HUES48 (cell line): ENCODE data around the gene PPP3R2.
"Not testable (repeated sequence)": the region's sequence is repeated elsewhere in the genome, so short reads cannot be mapped to it uniquely, and the experiment has no call there.

Source experiments
- H3K27ac ChIP-seq: one replicate; pipeline ENCODE4 v1.7.0; 2013; ENCODE audit warnings: low read depth, low read length, inconsistent platforms
- H3K27me3 ChIP-seq: 2 replicates; pipeline ENCODE4 v1.6.1; 2013; ENCODE audit warnings: mild to moderate bottlenecking, low read length; ENCODE audit not compliant: control insufficient read depth, insufficient read depth
- H3K36me3 ChIP-seq: 2 replicates; pipeline ENCODE4 v1.6.1; 2013; ENCODE audit warnings: low read length; ENCODE audit not compliant: control insufficient read depth, insufficient read depth
- H3K4me1 ChIP-seq: 2 replicates; pipeline ENCODE4 v1.6.1; 2013; ENCODE audit warnings: mild to moderate bottlenecking, low read length; ENCODE audit not compliant: control insufficient read depth, insufficient read depth
- H3K4me3 ChIP-seq: 2 replicates; pipeline ENCODE4 v1.5.1; 2013; ENCODE audit warnings: mild to moderate bottlenecking, low read depth, low read length
- H3K9ac ChIP-seq: 2 replicates; pipeline ENCODE4 v1.6.1; 2013; ENCODE audit warnings: mild to moderate bottlenecking, low read depth, low read length, moderate library complexity
- H3K9me3 ChIP-seq: 2 replicates; pipeline ENCODE4 v1.6.1; 2013; ENCODE audit warnings: low read length; ENCODE audit not compliant: control insufficient read depth, insufficient read depth

Gene PPP3R2

DNA sequence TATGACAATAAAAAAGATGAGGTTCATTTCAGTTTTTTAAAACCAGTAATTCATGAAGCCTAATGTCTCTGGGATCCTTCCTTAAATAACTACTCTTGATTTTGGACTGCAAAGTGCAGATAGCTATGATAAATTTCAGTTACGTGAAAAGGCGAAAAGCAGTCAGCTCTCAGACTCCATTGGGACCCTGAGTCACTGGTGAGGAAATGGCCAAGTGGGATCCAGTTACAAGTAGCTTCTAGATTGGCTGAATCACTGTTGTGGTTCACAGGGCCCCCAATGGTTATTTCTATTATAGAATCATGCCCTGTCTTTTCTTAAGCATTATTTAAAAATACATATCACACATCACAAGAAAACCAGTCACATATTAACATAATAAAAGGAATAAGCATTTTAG, 31.1 kb upstream of the PPP3R2 start:
- Histone ChIP-seq H3K9me3 (no peaks in the 10 kb centered on the region), H3K27me3 (no peaks in the 10 kb centered on the region), H3K9ac (no peak overlapping the region), H3K36me3 (no peaks in the 10 kb centered on the region), H3K27ac (no peak overlapping the region), H3K4me1 (no peaks in the 10 kb centered on the region), H3K4me3 (no peak overlapping the region)

DNA sequence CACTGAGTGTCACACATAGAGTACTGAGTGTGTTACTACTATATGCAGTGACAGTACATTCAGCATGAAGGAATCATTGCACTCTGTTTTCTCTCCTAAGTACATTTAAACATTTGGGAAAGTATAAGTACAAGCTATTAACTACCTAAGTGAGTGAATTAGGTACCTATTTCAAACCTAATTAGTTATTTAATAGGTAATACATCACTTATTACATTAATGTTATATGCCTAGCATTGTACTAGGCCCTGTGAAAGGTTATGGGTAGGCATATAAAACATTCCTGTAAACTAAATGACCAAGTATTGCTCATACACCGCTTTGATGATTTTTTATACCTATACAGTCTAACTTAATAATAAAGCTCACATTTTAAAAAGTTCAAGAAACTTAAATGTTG, 25.7 kb upstream of the PPP3R2 start:
- no peak overlapping the region for H3K27ac ChIP-seq
- no peaks in the 10 kb centered on the region for H3K27me3 ChIP-seq
- H3K9me3 ChIP-seq, result no peaks in the 10 kb centered on the region
- no peaks in the 10 kb centered on the region for H3K4me1 ChIP-seq
- H3K36me3 ChIP-seq, result no peaks in the 10 kb centered on the region
- H3K4me3 ChIP-seq, result no peak overlapping the region
- H3K9ac ChIP-seq, result no peak overlapping the region

DNA sequence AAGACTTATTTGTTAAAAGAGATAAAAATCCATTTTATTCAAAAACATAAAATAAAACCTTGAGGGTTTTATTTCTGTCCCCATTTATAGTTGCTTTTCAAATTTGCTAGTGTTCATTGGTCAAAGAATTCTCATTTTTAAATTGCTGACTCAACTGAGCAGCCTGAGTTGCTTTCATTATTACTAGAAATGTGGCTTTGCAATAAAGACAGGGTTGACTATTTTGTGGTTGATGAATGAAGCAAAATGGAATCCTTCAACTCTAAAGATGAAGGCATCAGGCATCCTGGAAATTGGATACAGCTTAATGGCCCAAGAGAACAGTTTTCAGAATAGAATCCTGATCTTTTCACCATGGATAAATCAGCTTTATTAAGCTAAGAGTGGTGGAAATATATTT, 23.9 kb upstream of the PPP3R2 start:
- Histone ChIP-seq H3K4me1 (no peaks in the 10 kb centered on the region), H3K36me3 (no peaks in the 10 kb centered on the region), H3K27ac (no peak overlapping the region), H3K9ac (no peak overlapping the region), H3K27me3 (no peaks in the 10 kb centered on the region), H3K4me3 (no peak overlapping the region), H3K9me3 (no peaks in the 10 kb centered on the region)

DNA sequence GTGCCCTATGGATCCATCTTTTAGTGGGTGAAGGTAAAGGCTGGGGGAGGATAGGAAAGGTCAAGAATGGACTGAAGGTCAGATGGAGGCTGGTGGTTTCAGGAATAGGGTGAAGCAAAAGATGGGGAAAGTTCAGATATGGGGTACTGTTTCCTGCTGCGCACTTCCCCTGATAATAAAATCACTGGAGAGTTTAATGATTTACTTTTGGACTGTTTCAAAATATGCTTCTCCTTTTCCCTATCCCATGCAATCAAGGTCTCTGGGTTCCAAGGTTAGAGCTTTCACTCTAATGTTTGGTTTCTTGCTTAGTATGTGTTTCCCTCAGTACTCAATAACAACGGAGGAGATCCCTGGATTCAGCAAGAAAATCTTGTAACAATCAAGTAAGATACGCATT, 10.8 kb upstream of the PPP3R2 start:
- H3K9me3 ChIP-seq, result no peaks in the 10 kb centered on the region
- H3K36me3 ChIP-seq, result no peaks in the 10 kb centered on the region
- H3K4me1 ChIP-seq, result no peaks in the 10 kb centered on the region
- H3K4me3 ChIP-seq, result no peak overlapping the region
- no peak overlapping the region for H3K27ac ChIP-seq
- H3K9ac ChIP-seq, result no peak overlapping the region
- H3K27me3 ChIP-seq, result no peaks in the 10 kb centered on the region

DNA sequence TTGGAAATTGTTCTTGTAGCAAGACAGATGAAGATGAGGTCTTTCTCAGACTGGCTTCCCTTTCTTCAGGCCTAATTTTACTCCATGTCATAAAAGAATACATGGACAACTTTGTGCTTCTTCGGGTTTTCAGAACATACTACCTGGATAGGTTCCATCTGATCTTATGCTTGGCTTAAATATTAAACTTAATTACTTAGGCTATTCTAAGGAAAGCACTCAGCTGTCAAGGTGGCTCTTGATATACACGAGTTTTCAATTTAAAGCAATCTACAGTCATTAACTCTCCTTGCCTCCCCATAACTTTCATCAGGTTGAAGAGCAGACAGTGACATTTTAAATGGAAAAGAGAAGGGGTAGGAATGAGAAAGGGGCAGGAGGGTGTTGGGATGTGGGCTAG, 9.5 kb upstream of the PPP3R2 start:
- H3K36me3 ChIP-seq, result no peaks in the 10 kb centered on the region
- no peak overlapping the region for H3K27ac ChIP-seq
- no peaks in the 10 kb centered on the region for H3K4me1 ChIP-seq
- H3K27me3 ChIP-seq, result no peaks in the 10 kb centered on the region
- H3K4me3 ChIP-seq, result no peak overlapping the region
- no peaks in the 10 kb centered on the region for H3K9me3 ChIP-seq
- H3K9ac ChIP-seq, result no peak overlapping the region

DNA sequence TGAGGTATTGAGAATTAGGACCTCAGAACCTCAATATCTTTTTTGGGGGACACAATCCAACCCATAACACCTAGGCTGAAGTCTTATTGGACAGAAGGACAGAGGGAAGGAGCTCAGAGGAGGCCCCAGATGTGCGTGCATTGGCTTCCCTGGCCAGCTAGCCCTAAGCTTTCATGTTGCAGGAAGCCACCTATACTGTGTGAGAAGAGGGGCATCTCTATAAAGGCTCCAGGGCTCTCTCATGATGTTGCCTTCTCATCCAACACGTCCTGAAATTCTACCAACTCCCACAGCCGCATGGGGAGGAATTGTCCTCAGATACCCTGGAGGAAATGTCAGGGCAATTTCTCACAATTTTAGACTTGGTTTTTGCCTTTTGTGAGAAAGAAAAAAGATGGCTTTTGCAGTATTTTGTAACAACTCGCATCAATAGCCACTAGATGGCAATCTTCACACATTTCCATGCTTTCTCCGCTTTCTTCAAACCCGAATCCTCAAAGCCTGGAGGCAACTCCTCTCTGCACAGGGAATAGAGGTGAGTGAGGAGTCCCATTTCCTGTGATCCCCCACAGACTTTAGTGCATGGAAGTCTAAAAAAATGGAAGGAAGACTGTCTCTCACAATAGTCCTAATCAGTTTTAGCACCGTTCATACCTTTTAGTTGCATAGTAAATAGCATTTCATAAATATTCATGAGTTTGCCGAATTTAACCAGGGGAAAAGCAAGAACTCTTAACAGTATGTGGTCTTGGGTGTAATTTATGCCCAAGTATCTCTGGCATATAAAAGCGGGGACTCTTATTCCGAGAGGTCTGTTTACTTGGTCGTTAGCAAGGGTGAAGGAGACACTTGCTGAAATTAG, 7.4 kb upstream of the PPP3R2 start:
- H3K9me3 ChIP-seq, result no peaks in the 10 kb centered on the region
- H3K27ac ChIP-seq, result no peak overlapping the region
- H3K4me3 ChIP-seq, result no peak overlapping the region
- H3K36me3 ChIP-seq, result no peaks in the 10 kb centered on the region
- H3K9ac ChIP-seq, result no peak overlapping the region
- no peaks in the 10 kb centered on the region for H3K27me3 ChIP-seq
- no peaks in the 10 kb centered on the region for H3K4me1 ChIP-seq

DNA sequence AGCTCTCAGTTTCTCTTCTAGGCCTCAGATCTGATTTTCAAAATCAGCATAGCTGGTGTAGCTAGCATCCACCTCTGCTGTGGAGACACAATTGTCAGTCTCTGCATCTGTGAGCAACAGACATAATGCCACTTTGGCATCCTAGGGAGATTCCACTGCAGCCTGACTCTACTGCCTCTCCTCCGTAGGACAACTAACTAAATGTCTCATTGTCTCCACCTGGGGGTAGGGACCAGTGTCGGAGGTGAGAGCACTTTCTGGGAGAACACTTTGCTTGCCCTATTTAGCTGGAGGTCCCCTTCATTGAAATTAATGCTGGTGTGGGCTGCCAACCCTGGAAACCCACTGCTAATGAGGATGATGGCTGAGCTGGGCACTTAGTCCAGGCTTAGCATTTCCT, 1.4 kb downstream of the PPP3R2 start:
- no peak overlapping the region for H3K27ac ChIP-seq
- no peaks in the 10 kb centered on the region for H3K36me3 ChIP-seq
- no peaks in the 10 kb centered on the region for H3K9me3 ChIP-seq
- H3K4me1 ChIP-seq, result no peaks in the 10 kb centered on the region
- no peaks in the 10 kb centered on the region for H3K27me3 ChIP-seq
- no peak overlapping the region for H3K9ac ChIP-seq
- no peak overlapping the region for H3K4me3 ChIP-seq

DNA sequence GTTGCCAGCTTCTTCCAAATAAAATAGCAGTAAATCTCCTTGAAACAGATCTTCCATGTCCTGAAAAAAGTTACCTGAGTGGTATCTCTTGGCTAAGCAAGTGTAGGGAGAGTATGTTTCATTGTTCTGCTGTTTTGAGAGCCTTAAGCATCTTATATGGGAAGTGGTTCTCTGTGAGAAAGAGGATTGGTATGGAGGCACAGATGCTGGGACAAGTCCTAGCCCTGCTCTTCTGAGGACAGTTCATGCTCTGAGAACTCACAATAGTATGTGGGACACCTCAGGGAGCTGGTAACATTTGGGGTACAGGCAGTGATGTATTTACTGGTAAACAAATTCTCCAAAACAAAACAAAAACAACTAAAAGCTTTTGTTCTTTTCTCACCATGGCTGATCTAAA, 2.0 kb downstream of the PPP3R2 start:
- Histone ChIP-seq H3K9me3 (no peaks in the 10 kb centered on the region), H3K27ac (no peak overlapping the region), H3K4me1 (no peaks in the 10 kb centered on the region), H3K9ac (no peak overlapping the region), H3K27me3 (no peaks in the 10 kb centered on the region), H3K36me3 (no peaks in the 10 kb centered on the region), H3K4me3 (no peak overlapping the region)

DNA sequence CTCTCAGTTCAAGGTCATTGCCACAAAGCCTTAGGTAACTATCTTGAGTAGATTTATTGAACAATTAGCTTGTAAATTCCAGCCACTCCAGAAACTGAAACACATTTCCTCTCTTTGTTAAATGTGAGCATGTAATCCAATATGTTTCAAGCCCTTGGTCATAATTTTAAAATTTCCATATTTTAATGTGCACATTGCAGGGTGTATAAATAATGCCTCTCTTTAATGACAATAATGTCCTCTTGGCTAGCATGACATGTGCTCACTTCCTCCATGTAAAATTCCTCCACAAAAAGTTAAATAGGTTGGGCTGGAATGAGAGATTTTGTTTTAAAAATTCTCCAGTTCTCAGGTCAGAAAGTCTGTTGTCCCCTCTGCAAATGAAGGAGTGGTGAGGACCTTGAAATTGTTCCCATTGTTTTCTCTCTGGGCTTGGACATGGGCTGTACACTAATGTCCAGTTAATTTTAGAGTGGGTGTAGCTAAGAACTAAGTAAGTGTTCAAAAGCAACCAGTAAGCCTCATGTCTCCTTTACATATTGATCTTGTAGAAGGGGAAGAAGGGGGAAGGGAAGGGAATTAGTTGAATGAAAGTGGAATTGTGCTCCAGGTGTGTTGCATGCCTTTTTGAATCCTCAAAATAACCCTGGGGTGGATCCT, 2.9 kb downstream of the PPP3R2 start:
- no peaks in the 10 kb centered on the region for H3K36me3 ChIP-seq
- H3K9me3 ChIP-seq, result no peaks in the 10 kb centered on the region
- no peak overlapping the region for H3K27ac ChIP-seq
- no peak overlapping the region for H3K4me3 ChIP-seq
- H3K9ac ChIP-seq, result no peak overlapping the region
- no peaks in the 10 kb centered on the region for H3K4me1 ChIP-seq
- H3K27me3 ChIP-seq, result no peaks in the 10 kb centered on the region

DNA sequence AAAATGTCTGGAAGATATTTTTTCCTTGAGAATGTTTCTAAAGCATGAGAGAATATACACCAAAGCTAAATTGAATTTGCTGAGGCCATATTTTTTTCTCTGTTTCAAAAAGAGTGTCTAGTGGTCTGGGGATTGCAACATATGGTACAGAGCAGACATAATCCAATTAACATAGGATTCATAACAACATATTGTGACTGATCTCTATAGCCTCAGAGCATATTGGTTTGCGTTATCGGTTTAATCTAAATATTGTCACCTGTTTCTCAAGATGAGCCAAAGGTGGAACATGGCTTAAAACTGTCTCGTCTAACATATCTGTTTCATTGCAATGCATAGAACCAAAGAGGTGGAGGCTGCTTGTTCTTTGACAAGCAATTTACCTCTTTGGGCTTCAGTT, 3.9 kb downstream of the PPP3R2 start:
- Histone ChIP-seq H3K9ac (no peak overlapping the region), H3K27ac (no peak overlapping the region), H3K36me3 (no peaks in the 10 kb centered on the region), H3K27me3 (no peaks in the 10 kb centered on the region), H3K9me3 (no peaks in the 10 kb centered on the region), H3K4me1 (no peaks in the 10 kb centered on the region), H3K4me3 (no peak overlapping the region)

DNA sequence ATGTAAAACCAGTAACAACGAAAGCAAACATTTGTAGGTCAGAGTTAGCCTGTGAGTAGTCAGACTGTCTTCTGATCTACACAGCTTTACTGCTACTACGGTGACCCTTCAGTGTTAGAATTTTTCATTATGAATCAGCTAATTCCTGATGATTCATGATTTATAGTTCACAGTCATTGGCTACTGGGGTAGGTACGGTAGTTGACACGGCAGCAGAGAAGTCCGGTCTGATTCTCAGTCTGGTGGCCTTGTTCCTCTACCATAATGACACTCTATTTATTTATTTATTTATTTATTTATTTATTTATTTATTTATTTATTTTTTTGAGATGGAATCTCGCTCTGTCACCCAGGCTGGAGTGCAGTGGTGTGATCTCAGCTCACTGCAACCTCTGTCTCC, 4.7 kb downstream of the PPP3R2 start:
- not testable (repeated sequence) for H3K27me3 ChIP-seq, H3K36me3 ChIP-seq, H3K4me1 ChIP-seq, H3K4me3 ChIP-seq, H3K9ac ChIP-seq, H3K9me3 ChIP-seq, H3K27ac ChIP-seq
